HL-60 (cell line): ENCODE measurements around the gene PLCE1.

Source experiments
- DNase-seq, 2 experiments: peaks; one replicate each; pipeline ENCODE4 v3.0.0-alpha.2; 2010 to 2020; ENCODE audit warnings: low read depth in 1 of 2, low spot score in 1 of 2
- H3K27ac ChIP-seq: fragments of 250-450 bp; sonication (Bioruptor Pico); replicated peaks from 2 replicates; pipeline ENCODE4 v1.5.1; 2020; ENCODE audit warnings: mild to moderate bottlenecking, moderate library complexity
- H3K27me3 ChIP-seq: fragments of 250-450 bp; sonication (Bioruptor Pico); 2 replicates; pipeline ENCODE4 v1.5.1; 2021; ENCODE audit warnings: mild to moderate bottlenecking, moderate library complexity; ENCODE audit not compliant: insufficient read depth, poor library complexity, severe bottlenecking
- H3K4me3 ChIP-seq: replicated peaks from 2 replicates; pipeline ENCODE4 v1.5.1; 2011; ENCODE audit warnings: mild to moderate bottlenecking, control low read depth, low read length; ENCODE audit not compliant: insufficient read depth
- GABPA ChIP-seq: IDR thresholded peaks from 2 replicates; pipeline ENCODE4 v1.6.1; 2012; ENCODE audit warnings: low read depth
- POLR2AphosphoS5 ChIP-seq: IDR thresholded peaks from 2 replicates; pipeline ENCODE4 v1.6.1; 2012; ENCODE audit warnings: low read depth
- SPI1 ChIP-seq: IDR thresholded peaks from 2 replicates; pipeline ENCODE4 v1.6.1; 2012; ENCODE audit warnings: low read depth, mild to moderate bottlenecking, borderline replicate concordance
- TF ChIP-seq, protein P1 (sequence below): IDR thresholded peaks from one replicate; pipeline ENCODE4 v1.5.1; 2011; ENCODE audit warnings: low read length, control low read depth, inconsistent platforms; ENCODE audit not compliant: insufficient read depth
- TF ChIP-seq, protein P2 (sequence below): IDR thresholded peaks from 2 replicates; pipeline ENCODE4 v1.6.1; 2012; ENCODE audit warnings: low read depth; ENCODE audit not compliant: insufficient replicate concordance

Gene PLCE1

DNA sequence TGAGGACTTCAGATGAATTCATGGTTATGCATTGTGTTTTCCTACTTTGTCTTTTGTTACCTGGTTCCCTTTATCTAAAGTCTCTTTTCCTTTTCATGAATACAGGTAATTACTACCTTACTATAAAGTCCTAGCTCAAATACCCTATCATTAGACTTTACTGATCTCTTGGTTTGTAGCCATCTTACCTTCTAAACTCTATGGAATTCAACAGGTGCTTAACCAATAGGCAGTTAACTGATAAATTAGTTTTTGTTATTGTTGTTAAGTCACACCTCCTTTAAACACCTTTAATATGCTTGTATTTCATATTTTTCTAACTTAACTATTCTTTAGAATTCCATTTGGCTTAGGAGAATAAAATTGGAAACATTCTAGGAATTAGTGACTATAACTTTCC, 30.7 kb downstream of the PLCE1 start:
- Histone ChIP-seq H3K27me3 (no peaks in the 10 kb centered on the region), H3K27ac (no peak overlapping the region), H3K4me3 (no peak overlapping the region)
- TF ChIP-seq, protein P1, sequence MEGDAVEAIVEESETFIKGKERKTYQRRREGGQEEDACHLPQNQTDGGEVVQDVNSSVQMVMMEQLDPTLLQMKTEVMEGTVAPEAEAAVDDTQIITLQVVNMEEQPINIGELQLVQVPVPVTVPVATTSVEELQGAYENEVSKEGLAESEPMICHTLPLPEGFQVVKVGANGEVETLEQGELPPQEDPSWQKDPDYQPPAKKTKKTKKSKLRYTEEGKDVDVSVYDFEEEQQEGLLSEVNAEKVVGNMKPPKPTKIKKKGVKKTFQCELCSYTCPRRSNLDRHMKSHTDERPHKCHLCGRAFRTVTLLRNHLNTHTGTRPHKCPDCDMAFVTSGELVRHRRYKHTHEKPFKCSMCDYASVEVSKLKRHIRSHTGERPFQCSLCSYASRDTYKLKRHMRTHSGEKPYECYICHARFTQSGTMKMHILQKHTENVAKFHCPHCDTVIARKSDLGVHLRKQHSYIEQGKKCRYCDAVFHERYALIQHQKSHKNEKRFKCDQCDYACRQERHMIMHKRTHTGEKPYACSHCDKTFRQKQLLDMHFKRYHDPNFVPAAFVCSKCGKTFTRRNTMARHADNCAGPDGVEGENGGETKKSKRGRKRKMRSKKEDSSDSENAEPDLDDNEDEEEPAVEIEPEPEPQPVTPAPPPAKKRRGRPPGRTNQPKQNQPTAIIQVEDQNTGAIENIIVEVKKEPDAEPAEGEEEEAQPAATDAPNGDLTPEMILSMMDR: no peak
- TF ChIP-seq, protein P2, sequence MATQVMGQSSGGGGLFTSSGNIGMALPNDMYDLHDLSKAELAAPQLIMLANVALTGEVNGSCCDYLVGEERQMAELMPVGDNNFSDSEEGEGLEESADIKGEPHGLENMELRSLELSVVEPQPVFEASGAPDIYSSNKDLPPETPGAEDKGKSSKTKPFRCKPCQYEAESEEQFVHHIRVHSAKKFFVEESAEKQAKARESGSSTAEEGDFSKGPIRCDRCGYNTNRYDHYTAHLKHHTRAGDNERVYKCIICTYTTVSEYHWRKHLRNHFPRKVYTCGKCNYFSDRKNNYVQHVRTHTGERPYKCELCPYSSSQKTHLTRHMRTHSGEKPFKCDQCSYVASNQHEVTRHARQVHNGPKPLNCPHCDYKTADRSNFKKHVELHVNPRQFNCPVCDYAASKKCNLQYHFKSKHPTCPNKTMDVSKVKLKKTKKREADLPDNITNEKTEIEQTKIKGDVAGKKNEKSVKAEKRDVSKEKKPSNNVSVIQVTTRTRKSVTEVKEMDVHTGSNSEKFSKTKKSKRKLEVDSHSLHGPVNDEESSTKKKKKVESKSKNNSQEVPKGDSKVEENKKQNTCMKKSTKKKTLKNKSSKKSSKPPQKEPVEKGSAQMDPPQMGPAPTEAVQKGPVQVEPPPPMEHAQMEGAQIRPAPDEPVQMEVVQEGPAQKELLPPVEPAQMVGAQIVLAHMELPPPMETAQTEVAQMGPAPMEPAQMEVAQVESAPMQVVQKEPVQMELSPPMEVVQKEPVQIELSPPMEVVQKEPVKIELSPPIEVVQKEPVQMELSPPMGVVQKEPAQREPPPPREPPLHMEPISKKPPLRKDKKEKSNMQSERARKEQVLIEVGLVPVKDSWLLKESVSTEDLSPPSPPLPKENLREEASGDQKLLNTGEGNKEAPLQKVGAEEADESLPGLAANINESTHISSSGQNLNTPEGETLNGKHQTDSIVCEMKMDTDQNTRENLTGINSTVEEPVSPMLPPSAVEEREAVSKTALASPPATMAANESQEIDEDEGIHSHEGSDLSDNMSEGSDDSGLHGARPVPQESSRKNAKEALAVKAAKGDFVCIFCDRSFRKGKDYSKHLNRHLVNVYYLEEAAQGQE: no peak
- TF ChIP-seq GABPA: no peak
- no peak for TF ChIP-seq SPI1
- TF ChIP-seq POLR2AphosphoS5: no peak
- no peak for DNase-seq

DNA sequence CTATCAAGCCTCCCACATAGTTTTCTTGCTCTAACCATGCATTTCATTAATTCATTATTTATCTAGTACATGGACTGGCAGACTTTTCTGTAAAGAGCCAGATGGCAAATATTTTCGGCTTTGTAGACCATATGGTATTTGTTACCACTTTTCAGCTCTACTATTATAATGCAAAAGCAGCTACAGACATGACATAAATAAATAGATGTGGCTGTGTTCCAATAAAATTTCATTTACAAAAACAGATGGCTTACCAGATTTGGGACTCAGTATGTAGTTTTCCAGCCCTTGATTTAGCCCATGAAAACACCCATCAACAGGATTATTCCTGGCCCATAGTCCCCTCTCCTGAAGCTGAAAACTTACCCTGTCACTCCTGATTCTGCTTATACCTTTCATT, 32.1 kb downstream of the PLCE1 start:
- Histone ChIP-seq H3K27ac (no peak overlapping the region), H3K27me3 (no peaks in the 10 kb centered on the region), H3K4me3 (no peak overlapping the region)
- no peak for TF ChIP-seq SPI1
- TF ChIP-seq, protein P2: no peak
- TF ChIP-seq, protein P1: no peak
- no peak for TF ChIP-seq GABPA
- TF ChIP-seq POLR2AphosphoS5: no peak
- no peak for DNase-seq

DNA sequence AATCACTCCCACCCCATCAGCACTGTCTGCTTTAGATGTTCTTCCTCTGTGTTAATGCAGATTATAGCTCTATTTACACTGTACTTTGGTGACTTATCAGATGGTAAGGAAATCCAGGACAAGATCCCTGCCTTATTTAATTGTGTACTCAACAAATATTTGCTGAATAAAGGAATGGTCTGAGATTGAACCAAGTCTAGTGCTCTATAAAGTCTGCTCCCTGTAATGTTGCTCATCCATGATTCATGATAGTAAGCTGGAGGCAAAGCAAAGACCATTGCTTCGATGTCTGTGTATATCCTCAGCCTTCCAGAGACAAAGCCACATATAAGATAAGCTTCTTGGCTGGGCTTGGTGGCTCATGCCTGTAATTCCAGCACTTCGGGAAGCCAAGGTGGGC, 33.5 kb downstream of the PLCE1 start:
- Histone ChIP-seq H3K27me3 (no peaks in the 10 kb centered on the region), H3K27ac (no peak overlapping the region), H3K4me3 (no peak overlapping the region)
- no peak for DNase-seq
- TF ChIP-seq, protein P1: no peak
- TF ChIP-seq, protein P2: no peak
- no peak for TF ChIP-seq SPI1
- TF ChIP-seq GABPA: no peak
- no peak for TF ChIP-seq POLR2AphosphoS5
